ENCODE data around the gene PPIB. TPM values are rescaled to one million over a fixed set of nuclear protein-coding genes. Genes with fewer than 3 reads are reported as not detected.

PPIB gene
- total and polyA plus RNA-seq, 4 donors: 379 to 768 (median 632) TPM

DNA sequence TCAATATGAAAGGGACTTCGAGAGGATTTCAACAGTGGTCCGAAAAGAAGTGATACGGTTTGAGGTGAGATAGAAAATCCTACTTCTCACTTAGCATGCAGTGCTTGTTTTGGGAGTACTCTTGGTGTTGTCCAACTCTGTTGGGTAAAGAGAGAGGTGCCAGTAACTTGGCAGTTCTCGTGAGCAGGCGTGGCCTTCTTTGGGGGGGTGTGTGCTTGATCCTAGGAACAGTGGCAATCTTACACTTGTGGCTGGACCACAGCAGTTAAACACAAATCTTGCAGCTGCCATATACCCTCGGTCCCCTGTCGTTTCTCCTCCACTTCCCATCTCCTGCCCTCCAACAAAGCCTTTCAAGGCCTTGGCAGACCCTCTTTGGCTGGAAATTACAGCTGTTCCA is 26.5 kb downstream of the PPIB start:
- 96% methylated on average over 7 of the region's 7 CpGs for WGBS

DNA sequence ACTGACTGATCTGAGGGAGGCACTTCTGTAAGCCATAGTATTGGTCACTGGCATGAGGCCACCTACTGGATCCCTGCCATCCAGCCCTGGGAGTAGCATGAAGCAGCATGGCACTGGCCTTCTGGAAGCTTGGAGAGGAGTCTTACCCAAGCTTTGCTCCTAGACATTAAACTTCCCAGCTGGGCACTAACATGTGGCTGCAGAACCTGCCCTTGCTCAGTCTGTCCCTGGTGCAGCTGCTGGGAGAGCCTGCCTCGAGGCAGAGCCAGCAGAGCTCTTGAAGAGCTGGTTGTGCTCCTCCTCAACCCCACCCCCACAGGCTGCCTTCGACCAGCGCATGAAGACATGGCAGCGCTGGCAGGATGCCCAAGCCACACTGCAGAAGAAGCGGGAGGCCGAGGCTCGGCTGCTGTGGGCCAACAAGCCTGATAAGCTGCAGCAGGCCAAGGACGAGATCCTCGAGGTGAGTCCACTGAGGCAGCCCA is 28.4 kb downstream of the PPIB start:
- Histone ChIP-seq H3K4me1 (ENCODE audit: control insufficient read depth in 4 of 4, insufficient read depth in 4 of 4, low read length in 3 of 4) (no peaks in the 10 kb centered on the region), H3K9me3 (ENCODE audit: control insufficient read depth in 4 of 4, low read length in 3 of 4) (no peaks in the 10 kb centered on the region), H3K27me3 (ENCODE audit: control insufficient read depth in 4 of 4, insufficient read depth in 4 of 4, low read length in 3 of 4) (no peaks in the 10 kb centered on the region), H3K27ac (ENCODE audit: low read depth in 1 of 2, low read length in 2 of 2) (no peak overlapping the region), H3K4me3 (ENCODE audit: low read depth in 1 of 3, low read length in 3 of 3) (no peak overlapping the region), H3K9ac (ENCODE audit: low read depth in 1 of 2, low read length in 2 of 2) (no peak overlapping the region), H3K36me3 (ENCODE audit: control insufficient read depth in 4 of 4, insufficient read depth in 3 of 4, low read depth in 1 of 4, low read length in 3 of 4) (peaks cover 25 to 85% (median 74%) of the 10 kb centered on the region in 4 donors)
- TF ChIP-seq, protein P1, sequence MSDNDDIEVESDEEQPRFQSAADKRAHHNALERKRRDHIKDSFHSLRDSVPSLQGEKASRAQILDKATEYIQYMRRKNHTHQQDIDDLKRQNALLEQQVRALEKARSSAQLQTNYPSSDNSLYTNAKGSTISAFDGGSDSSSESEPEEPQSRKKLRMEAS (IDR thresholded peaks at IDR 0.05): no peak
- TF ChIP-seq ZBTB33 (IDR thresholded peaks at IDR 0.05) (no peak), NR2F2 (IDR thresholded peaks at IDR 0.05) (no peak), YY1 (IDR thresholded peaks at IDR 0.05) (no peak), TAF1 (conservative IDR thresholded peaks at IDR 0.05) (no peak), REST (IDR thresholded peaks at IDR 0.05) (no peak), RAD21 (IDR thresholded peaks at IDR 0.05) (no peak), SP1 (IDR thresholded peaks at IDR 0.05) (no peak), HNF4A (conservative IDR thresholded peaks at IDR 0.05) (no peak), FOXA1 (IDR thresholded peaks at IDR 0.05) (no peak), JUND (IDR thresholded peaks at IDR 0.05) (no peak)
- WGBS: 86% methylated on average over 9 of the region's 9 CpGs
- peak; percentile 79 for DNase-seq (ENCODE audit: low spot score)

More for the DNA sequence above, 26.5 kb downstream of the PPIB start:
- TF ChIP-seq, protein P1 (IDR thresholded peaks at IDR 0.05): no peak
- TF ChIP-seq NR2F2 (IDR thresholded peaks at IDR 0.05) (no peak), EGR1 (IDR thresholded peaks at IDR 0.05; ENCODE audit: low read depth in 2 of 2) (no peak), TAF1 (conservative IDR thresholded peaks at IDR 0.05) (no peak), FOXA1 (IDR thresholded peaks at IDR 0.05) (no peak)
- TF ChIP-seq, protein P2, sequence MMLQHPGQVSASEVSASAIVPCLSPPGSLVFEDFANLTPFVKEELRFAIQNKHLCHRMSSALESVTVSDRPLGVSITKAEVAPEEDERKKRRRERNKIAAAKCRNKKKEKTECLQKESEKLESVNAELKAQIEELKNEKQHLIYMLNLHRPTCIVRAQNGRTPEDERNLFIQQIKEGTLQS (IDR thresholded peaks at IDR 0.05): no peak
- no peak for DNase-seq (ENCODE audit: low spot score)
- no peaks in the 10 kb centered on the region for H3K4me1 ChIP-seq (ENCODE audit: control insufficient read depth in 4 of 4, insufficient read depth in 4 of 4, low read length in 3 of 4)
- H3K27ac ChIP-seq (ENCODE audit: low read depth in 1 of 2, low read length in 2 of 2): no peak overlapping the region
- peaks cover 19 to 74% (median 59%) of the 10 kb centered on the region in 4 donors for H3K36me3 ChIP-seq (ENCODE audit: control insufficient read depth in 4 of 4, insufficient read depth in 3 of 4, low read depth in 1 of 4, low read length in 3 of 4)
- no peak overlapping the region for H3K9ac ChIP-seq (ENCODE audit: low read depth in 1 of 2, low read length in 2 of 2)
- no peak overlapping the region for H3K4me3 ChIP-seq (ENCODE audit: low read depth in 1 of 3, low read length in 3 of 3)
- H3K9me3 ChIP-seq (ENCODE audit: control insufficient read depth in 4 of 4, low read length in 3 of 4): no peaks in the 10 kb centered on the region
- no peaks in the 10 kb centered on the region for H3K27me3 ChIP-seq (ENCODE audit: control insufficient read depth in 4 of 4, insufficient read depth in 4 of 4, low read length in 3 of 4)
